ENCODE measurements around the gene NKX2-2. TPM values are rescaled to one million over a fixed set of nuclear protein-coding genes. Genes with fewer than 3 reads are reported as not detected.
A peak's percentile ranks its signal among the peaks of the same experiment; 100 is the strongest.

The NKX2-2 gene
- total and polyA plus RNA-seq, 2 of the 8 experiments (the other 6 are each of a cell fraction or from before 2014, with no cell fraction given) = not detected

GRCh38 chr20:21516861-21517565 is 3.1 kb upstream of the NKX2-2 start (continued):
- TF ChIP-seq ASH2L (IDR thresholded peaks at IDR 0.05; ENCODE audit: low read length) = no peak
- no peak for TF ChIP-seq BCL11A (IDR thresholded peaks at IDR 0.05; ENCODE audit: low read depth in 2 of 2, low read length in 2 of 2)
- TF ChIP-seq CTBP2 (IDR thresholded peaks at IDR 0.05; ENCODE audit: borderline replicate concordance, insufficient read depth, insufficient read length, low read length) = peak; percentile 76
- TF ChIP-seq MAFK (IDR thresholded peaks at IDR 0.05; ENCODE audit: low read depth, low read length) = no peak
- TF ChIP-seq RAD21 (IDR thresholded peaks at IDR 0.05 in 1 of 2, conservative IDR thresholded peaks at IDR 0.05 in 1 of 2; ENCODE audit: low read depth in 2 of 2, low read length in 2 of 2) = no peak
- no peak for TF ChIP-seq TBP (IDR thresholded peaks at IDR 0.05; ENCODE audit: low read depth, low read length)
- no peak for TF ChIP-seq MAX (IDR thresholded peaks at IDR 0.05)
- TF ChIP-seq EZH2 (IDR thresholded peaks at IDR 0.05; ENCODE audit: low read depth, low read length, severe bottlenecking) = peak; percentile 83
- no peak for TF ChIP-seq USF2 (IDR thresholded peaks at IDR 0.05; ENCODE audit: low read length)
- no peak for TF ChIP-seq ATF2 (IDR thresholded peaks at IDR 0.05; ENCODE audit: low read length)
- no peak for TF ChIP-seq SIRT6 (IDR thresholded peaks at IDR 0.05; ENCODE audit: low read length)
- TF ChIP-seq EP300 (IDR thresholded peaks at IDR 0.05; ENCODE audit: borderline replicate concordance in 1 of 2, low read depth in 2 of 2, low read length in 2 of 2) = no peak
- TF ChIP-seq KDM4A (IDR thresholded peaks at IDR 0.05; ENCODE audit: low read depth, low read length, severe bottlenecking) = peak; percentile 24
- TF ChIP-seq BRCA1 (IDR thresholded peaks at IDR 0.05; ENCODE audit: low read depth, low read length) = no peak
- no peak for TF ChIP-seq CBX8 (IDR thresholded peaks at IDR 0.05; ENCODE audit: borderline replicate concordance, low read depth, low read length)
- TF ChIP-seq ATF3 (IDR thresholded peaks at IDR 0.05; ENCODE audit: insufficient read depth, low read depth, low read length) = no peak
- peak; percentile 84; the same call in 1 of the 2 replicates for TF ChIP-seq SUZ12 (IDR thresholded peaks at IDR 0.05; ENCODE audit: low read length)
- peak; percentile 83 for TF ChIP-seq RNF2 (IDR thresholded peaks at IDR 0.05; ENCODE audit: borderline replicate concordance, low read depth, low read length, missing control alignments, poor library complexity, severe bottlenecking)
- no peak for TF ChIP-seq SIN3A (conservative IDR thresholded peaks at IDR 0.05 in 1 of 2, IDR thresholded peaks at IDR 0.05 in 1 of 2; ENCODE audit: low read depth in 1 of 2, low read length in 2 of 2)
